ENCODE measurements around the gene CLASRP. TPM values are rescaled to one million over a fixed set of nuclear protein-coding genes. Genes with fewer than 3 reads are reported as not detected.
A peak's percentile ranks its signal among the peaks of the same experiment; 100 is the strongest.

The CLASRP gene
- total RNA-seq, 2 donors from 2014 or later = 40.2 to 64.9 TPM

- Histone ChIP-seq H3K4me3 (no peak overlapping the region), H3K27me3 (no peaks in the 10 kb centered on the region), H3K27ac (peak overlapping the region; percentile 14 to 65 (median 34)), H3K9me3 (no peaks in the 10 kb centered on the region), H3K4me1 (peaks cover 37% of the 10 kb centered on the region), H3K36me3 (replicated peaks in 1 of 2; ENCODE audit: insufficient read depth in 1 of 2, low read depth in 2 of 2) (peaks cover 0 to 2% of the 10 kb centered on the region in 2 donors)
- WGBS, 2 donors = 24 to 29% methylated on average over 12 to 26 of the region's 26 CpGs
- TF ChIP-seq CTCF (IDR thresholded peaks at IDR 0.05) (no peak), POLR2A (IDR thresholded peaks at IDR 0.05) (peak in 2 of 3 donors; percentile 20 to 25)
- ATAC-seq = peak; percentile 51
- DNase-seq = peak; percentile 39 to 77 (median 50)
- intact Hi-C loops (cut with DNase I) = no loop called here
Measured at GRCh38 chr19:45075301-45076028, 36.6 kb downstream of the CLASRP start.

GRCh38 chr19:45076029-45076850 is 37.4 kb downstream of the CLASRP start, which contains the start of gene ZNF296:
TSS of gene ZNF296 (minus strand) at chr19:45076478. CDS start at chr19:45076373, 105 bp downstream.
- Histone ChIP-seq H3K4me1 (peaks cover 41% of the 10 kb centered on the region), H3K27me3 (no peaks in the 10 kb centered on the region)

GRCh38 chr19:45076851-45077730 is 38.2 kb downstream of the CLASRP start:
- Histone ChIP-seq H3K27me3 (no peaks in the 10 kb centered on the region), H3K27ac (peak overlapping the region in 2 of 4 donors; percentile 52 to 65), H3K36me3 (replicated peaks in 1 of 2; ENCODE audit: insufficient read depth in 1 of 2, low read depth in 2 of 2) (no peaks in the 10 kb centered on the region), H3K9me3 (no peaks in the 10 kb centered on the region), H3K4me3 (no peak overlapping the region), H3K4me1 (peaks cover 41% of the 10 kb centered on the region)
- ATAC-seq (no peak), DNase-seq (no peak)
- intact Hi-C loops (cut with DNase I) = no loop called here
- WGBS, 2 donors = 73 to 74% methylated on average over 15 of the region's 15 CpGs
- no peak for TF ChIP-seq POLR2A (IDR thresholded peaks at IDR 0.05)
- TF ChIP-seq CTCF (IDR thresholded peaks at IDR 0.05) = no peak

More at GRCh38 chr19:45076029-45076850, 37.4 kb downstream of the CLASRP start, which contains the start of gene ZNF296:
- DNase-seq (peak; percentile 77 to 88 (median 81)), ATAC-seq (peak; percentile 76)
- Histone ChIP-seq H3K9me3 (no peaks in the 10 kb centered on the region), H3K27ac (peak within 1 kb of the TSS; percentile 14 to 65 (median 34)), H3K36me3 (replicated peaks in 1 of 2; ENCODE audit: insufficient read depth in 1 of 2, low read depth in 2 of 2) (no peaks in the 10 kb centered on the region), H3K4me3 (peak within 1 kb of the TSS in 1 of 2 donors; percentile 14)
- TF ChIP-seq CTCF (IDR thresholded peaks at IDR 0.05) (no peak), POLR2A (IDR thresholded peaks at IDR 0.05) (peak in 2 of 3 donors; percentile 18 to 19)
- intact Hi-C loops (cut with DNase I) = no loop called here
- 6 to 13% methylated on average over 15 to 63 of the region's 81 CpGs for WGBS, 2 donors

GRCh38 chr19:45078390-45079062 is 39.7 kb downstream of the CLASRP start:
- no peaks in the 10 kb centered on the region for H3K36me3 ChIP-seq (replicated peaks in 1 of 2; ENCODE audit: insufficient read depth in 1 of 2, low read depth in 2 of 2)
- H3K9me3 ChIP-seq = no peaks in the 10 kb centered on the region
- peaks cover 41% of the 10 kb centered on the region for H3K4me1 ChIP-seq
- peak overlapping the region; percentile 68 to 92 for H3K4me3 ChIP-seq
- no peak for ATAC-seq
- intact Hi-C loops (cut with DNase I) = no loop called here
- H3K27ac ChIP-seq = peak overlapping the region in 2 of 4 donors; percentile 70 to 84
- 50 to 51% methylated on average over 9 to 10 of the region's 10 CpGs for WGBS, 2 donors
- DNase-seq = no peak
- TF ChIP-seq CTCF (IDR thresholded peaks at IDR 0.05) (no peak), POLR2A (IDR thresholded peaks at IDR 0.05) (no peak)
- no peaks in the 10 kb centered on the region for H3K27me3 ChIP-seq
